Vagina (tissue), 2 donors: Measurements from ENCODE around the gene SYT13.

Experiments used
- CTCF ChIP-seq, 3 experiments: fragments of 450-650 bp in 2 of 3; fragments of 200-600 bp in 1 of 3; sonication (generic) in 1 of 3; IDR thresholded peaks; one replicate each; pipeline ENCODE4 v1.5.1; 2017 to 2019; ENCODE audit warnings: antibody characterized with exemption in 3 of 3, mild to moderate bottlenecking in 2 of 3, moderate library complexity in 2 of 3
- POLR2A ChIP-seq, 2 donors: fragments of 450-650 bp; IDR thresholded peaks; one replicate each; pipeline ENCODE4 v1.6.1; 2017; ENCODE audit warnings: antibody characterized with exemption in 2 of 2, mild to moderate bottlenecking in 2 of 2, moderate library complexity in 2 of 2
- POLR2AphosphoS5 ChIP-seq, 2 donors: sonication (generic); formaldehyde crosslinking; IDR thresholded peaks; one replicate each; pipeline ENCODE4 v1.9.0; 2017; ENCODE audit warnings: antibody characterized with exemption in 2 of 2, mild to moderate bottlenecking in 2 of 2, low read depth in 1 of 2; ENCODE audit not compliant: insufficient read depth in 1 of 2

- no peak for TF ChIP-seq POLR2A (IDR thresholded peaks at IDR 0.05)
- TF ChIP-seq CTCF (IDR thresholded peaks at IDR 0.05) = no peak
- no peak for TF ChIP-seq POLR2AphosphoS5 (IDR thresholded peaks at IDR 0.05; ENCODE audit: insufficient read depth in 1 of 2, low read depth in 1 of 2)
Observed at GRCh38 chr11:45250035-45250718, 36.0 kb downstream of the SYT13 start.
